Liver (tissue), 9 donors: ENCODE data around the gene COL6A2. TPM values are rescaled to one million over a fixed set of nuclear protein-coding genes. Genes with fewer than 3 reads are reported as not detected.

Source experiments
- DNase-seq: peaks from one replicate; pipeline ENCODE4 v3.0.0-alpha.2; 2017; ENCODE audit warnings: low spot score
- H3K27ac ChIP-seq, 2 donors: one replicate each; pipeline ENCODE4 v1.7.0; 2013; ENCODE audit warnings: inconsistent platforms in 2 of 2, low read length in 2 of 2, control low read depth in 1 of 2, low read depth in 1 of 2, mild to moderate bottlenecking in 1 of 2
- H3K27me3 ChIP-seq, 4 donors: one replicate each; pipeline versions ENCODE4 v1.6.1 to v1.7.0; 2013; ENCODE audit warnings: low read length in 3 of 4, inconsistent platforms in 1 of 4, mild to moderate bottlenecking in 1 of 4, moderate library complexity in 1 of 4; ENCODE audit not compliant: control insufficient read depth in 4 of 4, insufficient read depth in 4 of 4
- H3K36me3 ChIP-seq, 4 donors: one replicate each; pipeline versions ENCODE4 v1.6.1 to v1.7.0; 2013; ENCODE audit warnings: low read length in 3 of 4, mild to moderate bottlenecking in 3 of 4, low read depth in 1 of 4, moderate library complexity in 1 of 4; ENCODE audit not compliant: control insufficient read depth in 4 of 4, insufficient read depth in 3 of 4
- H3K4me1 ChIP-seq, 4 donors: one replicate each; pipeline versions ENCODE4 v1.6.1 to v1.7.0; 2013; ENCODE audit warnings: low read length in 3 of 4, mild to moderate bottlenecking in 3 of 4, moderate library complexity in 1 of 4; ENCODE audit not compliant: control insufficient read depth in 4 of 4, insufficient read depth in 4 of 4
- H3K4me3 ChIP-seq, 3 donors: one replicate each; pipeline versions ENCODE4 v1.6.1 to v1.7.0; 2013; ENCODE audit warnings: low read length in 3 of 3, control low read depth in 1 of 3, low read depth in 1 of 3, mild to moderate bottlenecking in 1 of 3
- H3K9ac ChIP-seq, 2 donors: one replicate each; pipeline ENCODE4 v1.7.0; 2013; ENCODE audit warnings: low read length in 2 of 2, mild to moderate bottlenecking in 2 of 2, moderate library complexity in 2 of 2, control low read depth in 1 of 2, low read depth in 1 of 2
- H3K9me3 ChIP-seq, 4 donors: one replicate each; pipeline versions ENCODE4 v1.6.1 to v1.7.0; 2013; ENCODE audit warnings: low read length in 3 of 4; ENCODE audit not compliant: control insufficient read depth in 4 of 4
- ATF3 ChIP-seq: IDR thresholded peaks from 2 replicates; pipeline ENCODE4 v1.6.1; 2016; ENCODE audit warnings: antibody characterized with exemption
- CTCF ChIP-seq: fragments of 150-350 bp; IDR thresholded peaks from 2 replicates; pipeline ENCODE4 v1.5.1; 2017; ENCODE audit warnings: improper control_type of control experiment, low read depth, low read length; ENCODE audit not compliant: missing input control
- EGR1 ChIP-seq, 2 donors: IDR thresholded peaks; 2 replicates each; pipeline ENCODE4 v1.6.1; 2016 to 2018; ENCODE audit warnings: antibody characterized with exemption in 2 of 2, low read depth in 2 of 2
- FOXA2 ChIP-seq: IDR thresholded peaks from 2 replicates; pipeline ENCODE4 v1.6.1; 2016; ENCODE audit warnings: antibody characterized with exemption
- GABPA ChIP-seq, 2 donors: IDR thresholded peaks in 1 of 2; conservative IDR thresholded peaks in 1 of 2; 2 replicates each; pipeline ENCODE4 v1.6.1; 2016; ENCODE audit warnings: antibody characterized with exemption in 2 of 2, mild to moderate bottlenecking in 1 of 2, moderate library complexity in 1 of 2
- HNF4G ChIP-seq: IDR thresholded peaks from 2 replicates; pipeline ENCODE4 v1.6.1; 2016; ENCODE audit warnings: antibody characterized with exemption
- JUND ChIP-seq, 2 donors: IDR thresholded peaks; 2 replicates each; pipeline ENCODE4 v1.6.1; 2016; ENCODE audit warnings: antibody characterized with exemption in 2 of 2
- MAX ChIP-seq: IDR thresholded peaks from 2 replicates; pipeline ENCODE4 v1.6.1; 2016; ENCODE audit warnings: antibody characterized with exemption
- NR2F2 ChIP-seq: IDR thresholded peaks from 2 replicates; pipeline ENCODE4 v1.6.1; 2016; ENCODE audit warnings: antibody characterized with exemption
- RAD21 ChIP-seq, 2 donors: IDR thresholded peaks; 2 replicates each; pipeline ENCODE4 v1.6.1; 2016; ENCODE audit warnings: antibody characterized with exemption in 2 of 2, mild to moderate bottlenecking in 2 of 2
- REST ChIP-seq: IDR thresholded peaks from 2 replicates; pipeline ENCODE4 v1.6.1; 2016; ENCODE audit warnings: antibody characterized with exemption, mild to moderate bottlenecking
- RXRA ChIP-seq, 2 donors: IDR thresholded peaks; 2 replicates each; pipeline ENCODE4 v1.6.1; 2017 to 2018; ENCODE audit warnings: antibody characterized with exemption in 2 of 2, mild to moderate bottlenecking in 1 of 2
- TAF1 ChIP-seq: conservative IDR thresholded peaks from 2 replicates; pipeline ENCODE4 v1.6.1; 2016; ENCODE audit warnings: antibody characterized with exemption, mild to moderate bottlenecking
- ZBTB33 ChIP-seq: IDR thresholded peaks from 2 replicates; pipeline ENCODE4 v1.6.1; 2016; ENCODE audit warnings: antibody characterized with exemption
- WGBS: extraction: QIAGEN DNeasy Blood & Tissue Kit; methylation state at CpG from one replicate; pipeline ENCODE4 v1.1.7; 2013; 5-methylcytosine and 5-hydroxymethylcytosine counted together
- polyA plus RNA-seq, 2 donors: library from polyadenylated mRNA; stranded (reverse) in 1 of 2; unstranded in 1 of 2; fragments of 200-250 nt in 1 of 2; fragments of >200 nt in 1 of 2; fragmentation: Nextera tagmentation in 1 of 2; extraction: Ambion mirVana in 1 of 2; gene quantifications; one replicate each; pipeline versions ENCODE4 v1.2.1 to v1.2.3, GENCODE V29; 2013 to 2015
- total RNA-seq, 2 donors: library from RNA; depleted of rRNA; stranded (reverse); fragments of >200 nt; gene quantifications; one replicate each; pipeline ENCODE4 v1.2.3, GENCODE V29; 2014
- donor health status: healthy.
- donor health status: healthy.
- donor health status: healthy.
- donor health status: healthy.
- donor health status: healthy.

The COL6A2 gene
- total and polyA plus RNA-seq, 4 donors: 5.8 to 80.8 (median 41.7) TPM

- Histone ChIP-seq H3K36me3 (no peaks in the 10 kb centered on the region), H3K9ac (no peak overlapping the region), H3K4me3 (no peak overlapping the region), H3K27me3 (no peaks in the 10 kb centered on the region), H3K9me3 (no peaks in the 10 kb centered on the region), H3K27ac (no peak overlapping the region), H3K4me1 (peaks cover 0 to 2% (median 0%) of the 10 kb centered on the region in 4 donors)
- WGBS: 71% methylated on average over 24 of the region's 24 CpGs
- peak; percentile 31 for DNase-seq
- TF ChIP-seq RXRA (IDR thresholded peaks at IDR 0.05) (no peak), EGR1 (IDR thresholded peaks at IDR 0.05; ENCODE audit: low read depth in 2 of 2) (no peak), RAD21 (IDR thresholded peaks at IDR 0.05) (no peak), GABPA (IDR thresholded peaks at IDR 0.05 in 1 of 2, conservative IDR thresholded peaks at IDR 0.05 in 1 of 2) (no peak), FOXA2 (no peak), CTCF (no peak), ATF3 (no peak), HNF4G (no peak), REST (no peak), TAF1 (no peak), NR2F2 (no peak), MAX (no peak), ZBTB33 (no peak), JUND (IDR thresholded peaks at IDR 0.05) (no peak)
Observed at GRCh38 chr21:46116776-46117585, 19.1 kb downstream of the COL6A2 start.
